Activated CD8-positive, alpha-beta memory T cell treated with anti-CD3 and anti-CD28 coated beads for 4 hours (primary cell): ENCODE measurements around the gene KL.

Experiments used
- DNase-seq, 2 donors: peaks; one replicate each; pipeline ENCODE4 v3.0.0-alpha.2; 2020; ENCODE audit warnings: low read depth in 2 of 2

Gene KL

GRCh38 chr13:33110713-33111413 is 94.6 kb downstream of the KL start:
- no peak for DNase-seq

DNA sequence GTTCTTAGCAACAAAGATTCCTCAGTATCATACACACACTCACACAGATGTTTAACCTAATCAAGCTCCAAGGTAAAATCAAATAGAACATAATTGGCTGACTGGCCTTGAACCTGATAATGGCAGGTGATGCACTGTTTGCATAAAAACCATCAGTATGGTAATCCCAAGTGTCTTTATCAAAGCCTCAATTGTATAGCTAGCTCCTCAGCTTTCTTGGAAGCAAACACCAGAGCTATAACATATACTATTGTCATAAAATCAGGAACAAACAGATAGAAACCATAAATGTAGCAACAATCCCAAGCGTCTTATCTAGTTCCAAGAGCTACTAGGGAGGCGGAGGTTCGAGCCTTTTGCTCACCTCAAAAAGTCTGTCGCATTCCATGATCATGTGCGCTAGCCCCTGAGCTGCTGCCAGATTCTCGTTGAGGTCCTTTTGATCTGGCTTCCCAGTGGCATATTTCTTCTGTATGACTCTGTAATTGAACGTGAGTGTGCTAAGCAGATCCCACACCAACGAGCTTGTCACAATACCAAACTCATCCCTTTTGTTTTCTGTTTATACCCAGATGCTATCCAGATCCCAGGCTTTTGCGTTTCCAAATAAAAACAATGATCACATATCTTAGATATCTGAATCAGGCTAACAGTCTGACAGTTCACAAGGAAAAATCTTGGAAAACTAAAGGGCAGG is 95.3 kb downstream of the KL start:
- no peak for DNase-seq

- DNase-seq, result no peak
Measured at GRCh38 chr13:33112766-33113165, 96.5 kb downstream of the KL start.

- no peak for DNase-seq
Measured at GRCh38 chr13:33114146-33114545, 97.9 kb downstream of the KL start.

GRCh38 chr13:33115274-33115673 is 99.1 kb downstream of the KL start:
- DNase-seq, result no peak
